Measurements from ENCODE around the gene STAG1. TPM values are rescaled to one million over a fixed set of nuclear protein-coding genes. Genes with fewer than 3 reads are reported as not detected.
A peak's percentile ranks its signal among the peaks of the same experiment; 100 is the strongest.
"Not testable (repeated sequence)": the region's sequence is repeated elsewhere in the genome, so short reads cannot be mapped to it uniquely, and the experiment has no call there.

Gene STAG1
- total RNA-seq: 10 to 100 TPM; 46.8 to 57.1 (median 50.4) TPM
- long read RNA-seq, donor 1, full-length matches to known transcripts: 11 of 39 reads
- long read RNA-seq, donor 1, partial matches to known transcripts: 6 of 39 reads
- long read RNA-seq, donor 1, other reads (novel, unspliced or antisense): 22 of 39 reads
- long read RNA-seq, donor 2, partial matches to known transcripts: 4 of 9 reads
- long read RNA-seq, donor 2, other reads (novel, unspliced or antisense): 5 of 9 reads

- TF ChIP-seq, protein P1, sequence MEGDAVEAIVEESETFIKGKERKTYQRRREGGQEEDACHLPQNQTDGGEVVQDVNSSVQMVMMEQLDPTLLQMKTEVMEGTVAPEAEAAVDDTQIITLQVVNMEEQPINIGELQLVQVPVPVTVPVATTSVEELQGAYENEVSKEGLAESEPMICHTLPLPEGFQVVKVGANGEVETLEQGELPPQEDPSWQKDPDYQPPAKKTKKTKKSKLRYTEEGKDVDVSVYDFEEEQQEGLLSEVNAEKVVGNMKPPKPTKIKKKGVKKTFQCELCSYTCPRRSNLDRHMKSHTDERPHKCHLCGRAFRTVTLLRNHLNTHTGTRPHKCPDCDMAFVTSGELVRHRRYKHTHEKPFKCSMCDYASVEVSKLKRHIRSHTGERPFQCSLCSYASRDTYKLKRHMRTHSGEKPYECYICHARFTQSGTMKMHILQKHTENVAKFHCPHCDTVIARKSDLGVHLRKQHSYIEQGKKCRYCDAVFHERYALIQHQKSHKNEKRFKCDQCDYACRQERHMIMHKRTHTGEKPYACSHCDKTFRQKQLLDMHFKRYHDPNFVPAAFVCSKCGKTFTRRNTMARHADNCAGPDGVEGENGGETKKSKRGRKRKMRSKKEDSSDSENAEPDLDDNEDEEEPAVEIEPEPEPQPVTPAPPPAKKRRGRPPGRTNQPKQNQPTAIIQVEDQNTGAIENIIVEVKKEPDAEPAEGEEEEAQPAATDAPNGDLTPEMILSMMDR (IDR thresholded peaks at IDR 0.05): peak; percentile 97
- Histone ChIP-seq H3K36me3 (ENCODE audit: low read depth) (no peaks in the 10 kb centered on the region), H3K9me3 (no peaks in the 10 kb centered on the region), H3K4me1 (ENCODE audit: low read depth) (peaks cover 11% of the 10 kb centered on the region), H3K4me3 (peak within 1 kb of the TSS; percentile 82)
- DNase-seq (no peak), ATAC-seq (no peak)
- intact Hi-C loops (cut with DNase I, micrococcal nuclease): loop anchor here in 1 of 2 donors (2.0 to 5.0 kb wide), 3 partner anchors 110 to 500 kb away; partner anchors contain the start of genes NCK1 and PCCB
Measured at GRCh38 chr3:136752172-136752421, at the start of gene STAG1. TSS of gene STAG1 (minus strand) at chr3:136752378. CDS start at chr3:136630898, 121,480 bp downstream.

GRCh38 chr3:136801146-136801545 lies 49.0 kb upstream of the STAG1 start:
- ATAC-seq; H3K9me3 ChIP-seq; intact Hi-C loops (cut with DNase I, micrococcal nuclease): not testable (repeated sequence)

GRCh38 chr3:136792556-136793330 lies 40.6 kb upstream of the STAG1 start:
- intact Hi-C loops (cut with DNase I, micrococcal nuclease): no loop called here
- no peak for ATAC-seq

More at GRCh38 chr3:136801146-136801545, 49.0 kb upstream of the STAG1 start:
- H3K4me3 ChIP-seq; H3K4me1 ChIP-seq (ENCODE audit: low read depth); DNase-seq; H3K36me3 ChIP-seq (ENCODE audit: low read depth): not testable (repeated sequence)

DNA sequence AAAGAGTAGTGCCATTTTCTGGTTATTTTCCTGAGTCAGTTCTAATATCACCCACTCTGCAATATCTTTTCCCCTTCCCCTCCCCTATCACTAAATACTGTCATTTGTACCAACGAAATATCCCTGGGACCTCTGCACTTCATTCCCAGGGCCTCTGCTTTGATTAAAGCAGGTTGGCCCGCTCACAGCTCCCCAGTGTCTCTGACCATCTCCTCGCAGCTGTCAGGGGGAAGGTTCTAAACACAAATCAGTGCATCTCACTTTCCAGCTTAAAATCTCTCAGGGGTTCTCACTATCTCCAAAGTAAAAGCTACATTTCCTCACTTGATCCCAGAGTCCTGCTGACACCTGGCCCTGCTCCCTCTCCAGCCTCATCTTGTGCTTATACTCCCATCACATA lies 38.6 kb upstream of the STAG1 start:
- no peaks in the 10 kb centered on the region for H3K36me3 ChIP-seq (ENCODE audit: low read depth)
- TF ChIP-seq, protein P1 (IDR thresholded peaks at IDR 0.05): no peak
- no peak for DNase-seq
- no peak overlapping the region for H3K4me3 ChIP-seq
- no peaks in the 10 kb centered on the region for H3K4me1 ChIP-seq (ENCODE audit: low read depth)
- ATAC-seq: no peak
- H3K9me3 ChIP-seq: no peaks in the 10 kb centered on the region
- intact Hi-C loops (cut with DNase I, micrococcal nuclease): no loop called here

More at GRCh38 chr3:136792556-136793330, 40.6 kb upstream of the STAG1 start:
- no peaks in the 10 kb centered on the region for H3K4me1 ChIP-seq (ENCODE audit: low read depth)
- no peaks in the 10 kb centered on the region for H3K36me3 ChIP-seq (ENCODE audit: low read depth)
- no peak overlapping the region for H3K4me3 ChIP-seq
- DNase-seq: no peak
- TF ChIP-seq, protein P1 (IDR thresholded peaks at IDR 0.05): no peak
- H3K9me3 ChIP-seq: no peaks in the 10 kb centered on the region

DNA sequence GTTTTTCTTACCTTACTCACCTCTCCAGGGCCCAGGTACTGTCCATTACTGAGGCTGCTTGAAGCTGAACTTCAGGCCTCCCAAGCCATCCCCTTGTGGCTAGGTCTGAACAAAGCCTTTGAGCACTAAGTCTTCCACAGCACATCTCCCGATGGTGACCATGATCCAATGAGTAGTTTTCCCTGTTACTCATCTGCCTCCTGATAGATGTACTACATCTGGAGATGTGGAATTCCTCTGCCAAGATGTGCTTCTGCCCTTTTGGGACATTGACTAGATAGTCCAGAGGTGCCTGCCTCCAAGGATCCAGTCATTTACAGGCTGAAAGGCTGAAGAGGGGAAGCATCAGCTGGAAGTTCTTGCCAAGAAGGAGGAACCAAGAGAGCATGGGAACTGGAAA lies 37.8 kb upstream of the STAG1 start:
- H3K4me3 ChIP-seq: no peak overlapping the region
- no peak for DNase-seq
- H3K4me1 ChIP-seq (ENCODE audit: low read depth): no peaks in the 10 kb centered on the region
- TF ChIP-seq, protein P1 (IDR thresholded peaks at IDR 0.05): no peak
- no peak for ATAC-seq
- intact Hi-C loops (cut with DNase I, micrococcal nuclease): no loop called here
- no peaks in the 10 kb centered on the region for H3K36me3 ChIP-seq (ENCODE audit: low read depth)
- H3K9me3 ChIP-seq: no peaks in the 10 kb centered on the region

DNA sequence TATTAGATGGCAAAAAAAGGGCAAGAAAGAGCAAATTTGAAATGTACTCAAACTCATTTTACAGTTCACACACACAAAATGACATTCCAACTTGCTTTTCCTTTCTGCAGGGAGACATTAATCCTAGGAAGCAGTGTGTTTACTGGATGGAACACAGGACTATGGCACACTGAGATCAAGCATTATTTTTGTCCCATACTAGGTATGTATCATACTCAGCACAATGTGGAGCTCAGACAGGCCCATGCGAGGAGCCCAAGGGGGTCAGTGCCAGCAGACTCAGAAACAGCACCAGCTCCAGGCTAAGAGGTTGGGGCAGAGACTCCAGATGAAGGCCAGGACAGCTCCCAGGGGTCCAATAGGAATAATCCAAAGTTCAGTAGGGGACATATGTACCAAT lies 36.0 kb upstream of the STAG1 start:
- TF ChIP-seq, protein P1 (IDR thresholded peaks at IDR 0.05): no peak
- Histone ChIP-seq H3K4me1 (ENCODE audit: low read depth) (no peaks in the 10 kb centered on the region), H3K36me3 (ENCODE audit: low read depth) (no peaks in the 10 kb centered on the region), H3K4me3 (no peak overlapping the region), H3K9me3 (no peaks in the 10 kb centered on the region)
- ATAC-seq: no peak
- DNase-seq: no peak
- intact Hi-C loops (cut with DNase I, micrococcal nuclease): no loop called here
